T47D (cell line): ENCODE data around the gene SHISA9.

ENCODE experiments used
- DNase-seq, 2 experiments: peaks; one replicate each; pipeline versions ENCODE4 v3.0.0 to v3.0.0-alpha.2; 2011 to 2012; ENCODE audit warnings: low read depth in 1 of 2, low spot score in 1 of 2
- JUND ChIP-seq: IDR thresholded peaks from 2 replicates; pipeline ENCODE4 v1.6.1; 2012; ENCODE audit warnings: low read depth
- in situ Hi-C: cut with HindIII; loops from 2 replicates; pipeline ENCODE4 v1.10.0; 2016; ENCODE audit warnings: low sequenced_read_pairs, low pct_unique_long_range_greater_than_20kb

Gene SHISA9

DNA sequence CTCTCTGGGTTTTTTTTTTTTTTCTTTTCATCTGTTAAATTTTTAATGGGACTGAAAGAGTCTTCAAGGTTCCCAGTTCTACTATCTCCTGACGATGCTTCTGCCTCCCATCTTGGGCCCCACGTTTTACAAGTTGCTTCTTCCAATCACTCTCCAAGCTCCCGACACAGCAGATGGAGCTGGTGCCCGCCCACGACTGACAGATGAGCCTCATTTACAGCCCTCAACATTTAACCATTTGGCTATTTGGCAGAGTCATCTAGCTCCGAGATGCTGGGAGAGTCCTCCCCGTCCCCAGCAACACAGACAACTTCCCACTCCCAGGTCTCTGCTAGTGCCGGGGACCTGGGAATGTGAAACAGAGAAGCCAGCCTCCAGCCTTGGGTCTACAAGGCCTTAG, 276.9 kb downstream of the SHISA9 start:
- in situ Hi-C loops = no loop called here
- no peak for TF ChIP-seq JUND
- no peak for DNase-seq

DNA sequence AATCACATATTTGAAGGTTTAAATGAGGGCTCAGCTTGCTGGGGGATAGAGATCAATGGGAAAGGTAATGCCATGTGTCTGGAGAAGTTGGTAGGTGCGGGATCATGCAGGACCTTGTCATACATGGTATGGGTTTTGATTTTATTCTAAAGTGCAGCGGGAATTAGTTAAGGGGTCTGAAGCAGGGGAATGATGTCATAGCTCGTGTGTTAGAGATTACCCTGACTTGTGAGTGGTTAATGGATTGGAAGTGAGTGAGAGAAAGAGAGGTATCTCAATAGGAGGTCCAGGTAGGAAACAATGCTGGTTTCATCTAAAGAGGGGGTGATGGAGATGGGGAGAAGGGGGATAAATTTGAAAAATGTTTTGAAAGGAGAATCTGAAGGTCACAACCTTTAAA, 280.0 kb downstream of the SHISA9 start:
- in situ Hi-C loops = no loop called here
- DNase-seq = no peak
- TF ChIP-seq JUND = no peak

DNA sequence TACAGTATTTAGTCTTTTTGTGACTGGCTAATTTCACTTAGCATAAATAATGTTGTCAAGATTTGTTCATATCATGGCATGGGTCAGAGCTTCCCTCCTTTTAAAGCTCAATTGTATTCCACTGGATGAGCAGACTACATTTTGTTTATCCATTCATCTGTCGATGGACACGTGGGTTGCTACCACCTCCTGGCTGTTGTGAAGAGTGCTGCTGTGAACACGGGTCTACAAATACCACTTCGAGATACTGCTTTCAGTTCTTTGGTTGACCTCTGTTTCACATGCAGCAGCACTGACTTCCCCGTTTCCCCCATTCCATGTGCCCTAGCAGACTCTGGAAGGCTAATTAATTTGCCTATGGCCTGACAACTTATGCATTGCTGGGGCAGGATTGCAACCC, 285.4 kb downstream of the SHISA9 start:
- TF ChIP-seq JUND = no peak
- DNase-seq = no peak

DNA sequence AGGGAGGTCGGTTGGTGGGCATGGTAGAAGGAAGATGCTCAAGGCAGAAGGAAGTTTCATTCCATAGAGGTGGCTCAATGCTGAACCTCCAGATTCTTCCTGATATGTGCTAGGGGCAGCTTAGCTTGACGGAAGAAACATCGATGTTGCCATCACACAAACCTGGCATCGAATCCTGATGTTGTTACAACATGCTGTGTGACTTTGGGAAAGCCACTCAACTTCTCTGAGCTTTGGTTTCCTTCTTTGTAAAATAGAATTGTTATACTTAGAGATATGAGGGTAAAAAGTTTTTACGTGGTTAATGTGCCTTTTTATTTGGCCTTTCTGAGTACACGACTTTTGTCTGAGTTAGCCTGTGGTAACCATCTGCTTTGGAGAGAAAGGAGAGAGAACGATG, 287.9 kb downstream of the SHISA9 start:
- in situ Hi-C loops = no loop called here
- no peak for DNase-seq
- no peak for TF ChIP-seq JUND

More for the DNA sequence above, 285.4 kb downstream of the SHISA9 start:
- in situ Hi-C loops = no loop called here

DNA sequence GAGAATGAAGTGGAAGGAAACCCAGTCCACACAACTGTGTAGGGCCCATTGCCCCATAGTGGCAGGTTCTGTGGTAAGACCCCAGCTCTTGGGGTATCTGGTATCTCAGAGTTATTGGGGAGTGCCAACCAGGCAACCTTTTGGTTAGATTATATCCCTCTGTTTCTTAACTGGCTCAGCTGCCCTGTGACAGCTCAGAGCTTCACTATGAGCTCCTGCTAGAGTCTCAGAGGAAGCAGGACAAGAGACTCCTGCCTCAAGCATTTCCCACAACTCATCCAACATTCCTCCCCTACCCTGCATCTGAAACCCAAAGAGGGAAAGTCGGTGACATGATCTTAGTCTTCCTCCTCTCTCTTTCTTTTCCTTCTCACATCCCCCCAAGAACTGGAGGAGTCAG, 292.3 kb downstream of the SHISA9 start:
- no peak for TF ChIP-seq JUND
- in situ Hi-C loops = no loop called here
- no peak for DNase-seq

DNA sequence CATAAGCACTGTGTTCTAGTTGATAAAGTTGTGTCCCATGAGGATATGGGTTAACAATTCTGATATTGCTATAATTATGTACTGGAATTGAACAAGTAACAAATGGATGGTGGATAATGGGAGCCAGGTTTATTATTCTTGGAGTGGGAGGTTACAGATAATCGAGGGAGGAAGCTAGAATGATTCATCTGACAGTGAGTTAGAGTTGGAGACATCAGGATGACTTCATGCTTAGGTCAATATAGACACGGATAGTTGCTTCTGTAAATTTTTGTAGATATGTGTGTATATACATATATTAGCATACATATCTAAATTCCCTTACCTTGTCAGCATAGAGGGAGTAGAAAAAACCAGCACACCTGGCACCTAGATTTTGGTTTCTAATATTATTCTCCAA, 293.4 kb downstream of the SHISA9 start:
- DNase-seq = no peak
- no peak for TF ChIP-seq JUND
- in situ Hi-C loops = no loop called here

DNA sequence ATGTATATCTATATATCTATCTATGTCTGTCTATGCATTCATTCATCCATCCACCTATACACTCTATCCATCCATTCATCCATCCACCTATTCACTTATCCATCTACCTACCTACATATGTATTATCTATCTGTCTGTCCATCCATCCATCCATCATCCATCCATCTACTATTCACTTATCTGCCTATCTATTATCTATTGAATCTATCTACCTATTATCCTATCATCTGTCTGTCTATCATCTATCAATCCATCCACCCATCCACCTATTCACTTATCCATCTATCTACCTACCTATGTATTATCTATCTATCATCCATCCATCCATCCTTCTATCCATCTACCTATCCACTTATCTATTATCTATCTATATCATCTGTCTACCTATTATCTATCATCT, 302.3 kb downstream of the SHISA9 start:
- in situ Hi-C loops = no loop called here
- no peak for DNase-seq
- no peak for TF ChIP-seq JUND

DNA sequence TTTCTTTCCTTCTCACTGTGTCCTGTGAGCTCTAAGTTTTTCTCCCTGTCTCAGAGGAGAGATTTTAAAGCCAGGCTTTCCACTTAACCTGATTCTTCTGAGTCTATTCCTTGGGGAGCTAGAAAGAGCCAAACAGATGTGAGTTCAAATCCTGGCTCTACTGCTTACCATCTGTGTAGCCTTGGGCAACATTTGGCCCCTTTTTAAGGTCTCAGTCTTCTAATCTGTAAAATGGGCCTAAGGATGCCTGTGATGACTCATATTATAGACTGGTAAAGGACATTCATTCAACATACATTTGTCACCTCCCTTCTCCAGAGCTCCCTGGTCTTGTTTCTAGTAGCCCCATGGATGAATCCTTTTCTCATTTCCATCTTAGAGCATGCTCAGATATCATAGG, 304.0 kb downstream of the SHISA9 start:
- no peak for DNase-seq
- no peak for TF ChIP-seq JUND
- in situ Hi-C loops = no loop called here

DNA sequence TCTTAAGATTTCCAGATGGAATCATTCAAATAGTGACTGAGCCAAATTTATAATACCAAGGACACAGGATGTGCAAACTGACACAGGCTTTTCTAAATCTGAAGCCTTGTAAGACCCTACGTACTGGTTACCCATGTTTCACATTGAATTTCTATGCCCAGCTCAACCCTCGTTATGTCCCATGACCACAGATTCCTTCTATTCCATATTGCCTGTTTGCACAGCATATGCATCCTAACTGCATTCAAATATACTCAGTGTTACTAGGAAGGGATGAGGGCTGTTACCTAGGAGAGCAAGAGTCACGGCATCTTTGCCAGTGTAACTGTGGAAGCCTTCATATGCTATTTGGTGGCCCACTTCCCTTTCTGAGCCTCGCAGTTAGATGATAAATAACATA, 305.2 kb downstream of the SHISA9 start:
- TF ChIP-seq JUND = no peak
- in situ Hi-C loops = no loop called here
- no peak for DNase-seq

DNA sequence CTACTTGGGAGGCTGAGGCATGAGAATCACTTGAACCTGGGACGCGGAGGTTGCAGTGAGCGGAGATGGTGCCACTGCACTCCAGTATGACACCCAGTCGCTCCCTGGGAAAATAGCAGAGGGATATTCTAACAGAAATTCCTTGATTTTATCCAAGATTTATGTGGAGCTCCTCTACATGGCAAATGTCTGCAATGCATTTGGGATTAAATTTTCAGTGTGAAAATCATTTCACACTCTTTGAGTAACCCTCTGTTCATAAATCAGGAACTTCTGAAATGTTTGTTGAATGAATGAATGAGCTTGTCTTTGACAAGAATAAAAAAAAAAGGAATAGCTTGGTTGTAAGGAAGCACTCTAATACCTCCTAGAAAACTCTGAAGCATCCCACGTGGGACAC, 305.8 kb downstream of the SHISA9 start:
- DNase-seq = no peak
- TF ChIP-seq JUND = no peak
- in situ Hi-C loops = no loop called here

DNA sequence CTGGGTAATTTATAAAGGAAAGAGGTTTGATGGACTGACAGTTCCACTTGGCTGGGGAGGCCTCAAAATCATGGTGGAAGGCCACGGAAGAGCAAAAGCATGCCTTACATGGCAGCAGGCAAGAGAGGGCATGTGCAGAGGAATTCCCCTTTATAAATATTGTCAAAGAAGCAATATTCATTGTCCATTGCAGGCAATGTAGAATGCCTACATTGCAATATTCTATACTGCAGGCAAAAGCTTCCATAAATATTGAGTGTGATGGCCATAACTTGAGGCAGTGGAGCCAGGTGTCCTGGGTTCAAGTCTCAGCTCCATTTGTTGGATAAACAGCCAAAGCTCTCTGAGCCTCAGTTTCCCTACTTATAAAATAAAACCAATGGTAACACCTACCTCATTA, 322.3 kb downstream of the SHISA9 start:
- in situ Hi-C loops = no loop called here
- no peak for DNase-seq
- TF ChIP-seq JUND = no peak

DNA sequence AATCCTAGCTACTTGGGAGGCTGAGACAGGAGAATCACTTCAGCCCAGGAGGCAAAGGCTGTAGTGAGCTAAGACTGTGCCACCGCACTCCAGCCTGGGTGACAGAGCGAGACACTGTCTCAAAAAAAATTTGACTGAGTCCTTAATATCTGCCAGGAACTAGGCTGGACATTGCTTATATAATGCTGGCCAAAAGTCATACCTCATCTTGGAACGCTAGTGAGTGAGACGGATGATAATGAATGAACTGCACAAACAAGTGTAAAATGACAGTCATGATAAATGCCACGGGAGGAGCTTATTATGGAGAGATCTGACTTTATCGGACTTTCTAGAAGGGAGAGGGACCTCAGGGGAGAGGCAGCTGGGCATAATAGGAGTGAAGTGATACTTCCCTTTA, 327.6 kb downstream of the SHISA9 start:
- DNase-seq = no peak
- in situ Hi-C loops = no loop called here

DNA sequence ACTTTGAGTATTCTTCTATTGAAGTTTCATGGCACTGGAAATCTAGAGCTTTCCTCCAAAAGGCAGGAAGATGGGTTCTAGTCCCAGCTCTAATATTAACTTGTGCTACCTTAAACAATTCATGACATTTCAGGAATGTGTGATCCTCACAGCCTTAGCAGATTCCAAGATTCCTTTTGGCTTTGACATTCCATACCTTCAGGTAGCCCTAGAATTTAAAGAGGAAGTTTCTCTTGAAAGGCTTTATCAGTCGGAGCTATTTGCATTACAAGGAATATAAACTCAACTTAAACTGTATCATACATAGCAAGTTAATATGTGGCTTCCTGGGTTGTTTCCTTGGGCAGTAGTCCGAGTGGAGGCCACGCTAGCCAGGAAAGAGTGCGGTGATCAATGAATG, 330.0 kb downstream of the SHISA9 start:
- in situ Hi-C loops = no loop called here
- DNase-seq = no peak
- no peak for TF ChIP-seq JUND

More for the DNA sequence above, 327.6 kb downstream of the SHISA9 start:
- TF ChIP-seq JUND = no peak

DNA sequence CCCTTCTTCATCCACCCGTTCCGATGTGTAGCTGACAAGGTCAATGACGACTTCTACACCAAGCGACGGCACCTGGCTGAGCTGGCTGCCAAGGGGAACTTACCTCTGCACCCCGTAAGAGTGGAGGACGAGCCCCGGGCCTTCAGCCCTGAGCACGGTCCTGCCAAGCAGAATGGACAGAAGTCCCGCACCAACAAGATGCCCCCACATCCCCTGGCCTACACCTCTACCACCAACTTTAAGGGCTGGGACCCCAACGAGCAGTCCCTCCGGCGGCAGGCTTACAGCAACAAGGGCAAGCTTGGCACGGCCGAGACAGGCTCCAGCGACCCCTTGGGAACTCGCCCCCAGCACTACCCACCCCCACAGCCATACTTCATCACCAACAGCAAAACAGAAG, 333.6 kb downstream of the SHISA9 start:
- in situ Hi-C loops = no loop called here
- TF ChIP-seq JUND = no peak
- DNase-seq = no peak
